ENCODE data around the gene TFCP2L1.
A peak's percentile ranks its signal among the peaks of the same experiment; 100 is the strongest.
"Not testable (repeated sequence)": the region's sequence is repeated elsewhere in the genome, so short reads cannot be mapped to it uniquely, and the experiment has no call there.

TFCP2L1 gene

GRCh38 chr2:121241466-121241865 lies 43.5 kb downstream of the TFCP2L1 start:
- DNase-seq: no peak

- no peak for DNase-seq
These were observed 44.6 kb downstream of the TFCP2L1 start for GRCh38 chr2:121240436-121240835.

GRCh38 chr2:121239969-121240368 lies 45.0 kb downstream of the TFCP2L1 start:
- no peak for DNase-seq

- no peak for DNase-seq
These were observed 45.5 kb downstream of the TFCP2L1 start for GRCh38 chr2:121239471-121239870.

GRCh38 chr2:121238828-121239227 lies 46.2 kb downstream of the TFCP2L1 start:
- DNase-seq: no peak

- DNase-seq: no peak
These were observed 46.9 kb downstream of the TFCP2L1 start for GRCh38 chr2:121237980-121238665.

- DNase-seq: no peak
These were observed 47.5 kb downstream of the TFCP2L1 start for GRCh38 chr2:121237336-121237979.

GRCh38 chr2:121236650-121237180 lies 48.3 kb downstream of the TFCP2L1 start:
- DNase-seq: no peak

- no peak for DNase-seq
These were observed 48.8 kb downstream of the TFCP2L1 start for GRCh38 chr2:121236101-121236640.

- DNase-seq: no peak
These were observed 49.5 kb downstream of the TFCP2L1 start for GRCh38 chr2:121235542-121235941.

GRCh38 chr2:121234791-121235190 lies 50.2 kb downstream of the TFCP2L1 start:
- DNase-seq: no peak

GRCh38 chr2:121234144-121234543 lies 50.9 kb downstream of the TFCP2L1 start:
- DNase-seq: no peak

GRCh38 chr2:121233486-121234110 lies 51.4 kb downstream of the TFCP2L1 start:
- no peak for DNase-seq

- DNase-seq: no peak
These were observed 52.3 kb downstream of the TFCP2L1 start for GRCh38 chr2:121232626-121233265.

GRCh38 chr2:121231385-121232000 lies 53.5 kb downstream of the TFCP2L1 start:
- DNase-seq: no peak

GRCh38 chr2:121228521-121228920 lies 56.5 kb downstream of the TFCP2L1 start:
- no peak for DNase-seq

- peak; percentile 73 for DNase-seq
These were observed 57.4 kb downstream of the TFCP2L1 start for GRCh38 chr2:121227381-121228144.

GRCh38 chr2:121225681-121226080 lies 59.3 kb downstream of the TFCP2L1 start:
- DNase-seq: not testable (repeated sequence)

GRCh38 chr2:121220995-121221394 lies 64.0 kb downstream of the TFCP2L1 start:
- no peak for DNase-seq

GRCh38 chr2:121219866-121220265 lies 65.1 kb downstream of the TFCP2L1 start:
- DNase-seq: no peak

- DNase-seq: no peak
These were observed 66.5 kb downstream of the TFCP2L1 start for GRCh38 chr2:121218386-121218938.

- no peak for DNase-seq
These were observed 67.4 kb downstream of the TFCP2L1 start for GRCh38 chr2:121217627-121218026.

Data from NCI-H1417 treated with DMSO at 0.1 percent for 48 hours (cell line).